GM21619 (cell line): ENCODE results near the gene TMEM18.

ENCODE experiments used
- ATAC-seq: cut with Tn5 transposase; IDR thresholded peaks from one replicate; pipeline ENCODE4 v1.9.1; 2021; ENCODE audit not compliant: unreplicated experiment

Gene TMEM18

DNA sequence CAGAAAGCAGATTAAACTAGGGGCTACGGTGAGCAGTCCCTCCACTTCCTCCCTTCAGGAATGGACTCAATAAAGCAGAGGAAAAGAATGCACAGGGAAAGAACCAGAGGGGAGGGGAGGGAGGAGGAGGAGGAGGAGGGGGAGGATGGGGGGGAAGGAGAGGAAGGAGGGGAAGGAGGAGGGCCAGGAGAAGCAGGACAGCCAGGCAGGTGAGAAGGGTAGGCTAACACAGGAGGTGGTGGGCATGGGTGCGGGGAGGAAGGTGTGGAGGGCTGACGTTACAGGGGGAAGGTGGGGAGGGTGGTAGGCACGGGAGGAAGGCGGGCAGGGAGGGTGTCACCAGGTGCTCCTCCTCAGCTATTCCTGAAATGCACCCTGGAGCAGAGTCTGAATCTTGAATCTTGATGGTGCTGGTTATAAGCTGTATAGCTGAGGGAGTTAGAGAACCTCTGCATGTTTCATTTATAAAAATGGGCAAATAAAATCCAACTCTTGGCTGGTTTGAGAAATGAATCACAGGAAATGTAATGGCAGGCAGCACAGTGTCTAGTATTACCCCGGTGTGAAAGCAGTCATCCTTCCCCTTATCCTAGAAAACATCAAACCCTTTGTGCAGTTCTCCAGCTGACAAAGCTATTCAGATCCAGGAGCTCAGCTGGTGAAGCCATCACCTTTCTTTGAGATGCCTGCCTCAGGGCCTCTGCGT, 3.4 kb downstream of the TMEM18 start:
- no peak for ATAC-seq

GRCh38 chr2:673016-673415, 4.2 kb downstream of the TMEM18 start:
- no peak for ATAC-seq

GRCh38 chr2:672606-672905, 4.7 kb downstream of the TMEM18 start:
- ATAC-seq, result no peak

DNA sequence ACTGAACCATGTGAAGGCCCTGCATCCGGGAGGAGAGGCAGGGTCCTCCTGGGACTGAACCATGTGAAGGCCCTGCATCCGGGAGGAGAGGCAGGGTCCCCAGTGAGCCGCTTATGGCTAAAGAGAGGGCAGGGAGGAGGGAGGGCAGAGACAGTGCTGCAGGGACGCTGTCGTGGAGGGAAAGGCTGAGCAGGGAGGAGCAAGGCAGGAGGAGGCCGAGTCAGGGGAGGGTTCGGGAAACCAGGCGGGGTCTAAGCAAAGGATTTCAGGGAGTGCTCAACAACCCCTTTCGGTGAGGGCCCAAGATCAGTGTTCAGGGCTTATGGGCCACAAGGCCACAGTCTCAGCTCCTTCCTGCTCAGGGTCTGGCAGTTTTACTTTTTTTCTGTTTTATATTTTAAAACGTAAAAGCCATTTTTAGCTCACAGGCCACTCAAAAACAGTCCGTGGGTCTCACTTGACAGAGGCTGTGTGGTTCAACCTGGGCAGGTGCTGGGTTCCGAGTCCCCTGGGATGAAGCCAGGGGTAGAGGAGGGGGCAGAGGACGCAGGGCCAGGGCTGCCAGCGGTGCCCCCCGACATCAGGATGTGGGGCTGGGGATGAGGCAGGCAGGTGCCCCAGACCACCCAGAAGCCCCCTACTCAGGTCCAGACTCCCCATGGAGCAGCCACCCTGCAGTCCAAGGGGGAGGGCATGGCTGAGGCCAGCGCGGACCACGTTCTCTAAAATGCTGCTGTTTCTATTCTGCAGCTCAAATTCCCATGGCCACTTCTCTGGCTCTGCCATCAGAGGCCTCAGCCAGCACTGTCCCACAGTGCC, 5.2 kb downstream of the TMEM18 start:
- ATAC-seq, result no peak

DNA sequence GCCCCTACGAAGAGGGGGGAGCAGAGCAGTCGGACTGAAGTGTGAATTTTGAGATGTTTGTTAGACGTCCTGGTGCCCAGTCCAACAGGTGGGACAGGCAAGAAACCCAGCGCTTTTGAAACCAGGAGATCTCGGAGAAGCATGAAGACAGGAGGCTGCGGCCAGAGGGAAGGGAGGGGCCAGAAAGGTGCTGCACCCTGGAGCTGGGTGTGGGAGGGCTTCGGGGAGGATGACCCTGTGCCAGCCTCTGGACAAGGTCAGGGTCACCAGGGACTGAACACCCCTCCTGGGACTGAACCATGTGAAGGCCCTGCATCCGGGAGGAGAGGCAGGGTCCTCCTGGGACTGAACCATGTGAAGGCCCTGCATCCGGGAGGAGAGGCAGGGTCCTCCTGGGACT, 6.1 kb downstream of the TMEM18 start:
- no peak for ATAC-seq

DNA sequence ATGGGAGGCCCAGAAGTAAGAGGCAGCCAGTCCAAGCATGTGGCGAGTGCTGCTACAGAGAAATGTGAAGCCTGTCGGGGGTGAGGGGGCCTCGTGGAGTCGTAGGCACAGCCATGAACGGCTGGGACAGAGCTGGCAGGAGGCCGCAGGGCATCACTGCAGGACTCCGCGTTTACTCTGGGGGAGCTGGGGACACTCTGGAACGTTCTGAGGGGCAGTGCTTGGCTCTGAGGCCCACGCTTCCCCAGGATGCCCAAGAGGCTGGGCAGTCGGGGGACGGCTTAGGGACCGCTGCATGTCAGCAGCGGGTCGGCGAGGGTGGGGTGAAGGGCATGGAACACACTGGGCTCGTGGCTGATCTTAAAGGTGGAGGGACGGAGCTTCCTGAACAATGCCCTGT, 6.6 kb downstream of the TMEM18 start:
- ATAC-seq, result no peak

- ATAC-seq, result no peak
Measured at GRCh38 chr2:669323-669722, 7.9 kb downstream of the TMEM18 start.

GRCh38 chr2:668000-668398, 9.2 kb downstream of the TMEM18 start:
- ATAC-seq, result no peak

GRCh38 chr2:667332-667999, 9.7 kb downstream of the TMEM18 start:
- ATAC-seq, result no peak

DNA sequence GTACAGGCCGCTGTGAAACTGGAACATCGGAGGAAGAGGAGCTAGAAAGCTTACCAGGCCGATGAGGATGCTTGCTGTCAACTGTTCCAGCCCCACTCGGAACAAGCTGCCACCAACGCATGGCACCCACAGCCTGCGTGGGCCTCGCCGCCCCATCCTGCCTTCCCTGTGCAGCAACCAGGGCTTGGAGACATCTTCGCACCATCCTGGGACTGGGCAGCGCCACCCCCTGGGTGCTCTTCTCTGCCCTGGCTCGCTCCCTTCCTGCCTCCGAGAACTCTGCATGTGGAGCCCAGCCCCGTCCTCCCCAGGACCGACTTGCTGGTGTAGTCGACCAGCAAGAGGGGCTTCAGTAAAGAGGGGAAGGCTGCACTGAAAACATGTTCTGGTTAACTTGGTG, 10.8 kb downstream of the TMEM18 start:
- ATAC-seq, result no peak

DNA sequence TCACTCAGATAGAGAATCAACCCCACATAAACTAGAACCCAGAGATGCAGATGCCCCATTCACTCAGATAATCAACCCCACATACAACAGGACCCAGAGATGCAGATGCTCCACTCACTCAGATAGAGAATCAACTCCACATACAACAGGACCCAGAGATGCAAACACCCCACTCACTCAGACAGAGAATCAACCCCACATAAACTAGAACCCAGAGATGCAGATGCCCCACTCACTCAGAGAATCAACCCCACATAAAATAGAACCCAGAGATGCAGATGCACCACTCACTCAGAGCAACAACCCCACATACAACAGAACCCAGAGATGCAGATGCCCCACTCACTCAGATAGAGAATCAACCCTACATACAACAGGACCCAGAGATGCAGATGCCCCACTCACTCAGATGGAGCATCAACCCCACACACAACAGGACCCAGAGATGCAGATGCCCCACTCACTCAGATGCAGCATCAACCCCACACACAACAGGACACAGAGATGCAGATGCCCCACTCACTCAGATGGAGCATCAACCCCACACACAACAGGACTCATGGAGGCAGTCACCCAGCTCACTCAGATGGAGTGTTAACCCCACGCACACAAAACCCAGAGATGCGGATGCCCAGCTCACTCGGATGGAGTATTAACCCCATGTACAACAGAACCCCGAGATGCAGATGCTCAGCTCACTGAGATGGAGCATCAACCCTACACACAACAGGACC, 11.7 kb downstream of the TMEM18 start:
- no peak for ATAC-seq

DNA sequence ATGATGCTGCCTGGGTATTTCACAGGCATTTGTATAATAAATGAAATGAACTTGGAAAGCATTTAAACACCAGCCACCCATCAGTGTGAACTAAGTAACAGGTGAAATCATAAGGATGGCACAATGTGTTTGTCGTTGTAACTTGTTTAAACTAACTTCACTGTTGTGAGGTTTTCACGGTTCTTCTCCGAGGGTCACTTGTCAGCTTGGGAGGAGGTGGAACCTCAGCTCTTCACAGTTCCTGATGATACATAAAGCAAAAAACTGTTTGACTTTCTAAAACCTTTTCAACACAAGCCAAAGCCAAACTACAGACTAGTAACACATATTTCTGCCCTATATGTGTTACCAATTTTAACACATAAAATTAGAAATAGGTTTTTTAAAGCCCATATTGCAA, 13.1 kb downstream of the TMEM18 start:
- ATAC-seq, result no peak

GRCh38 chr2:663221-663620, 14.0 kb downstream of the TMEM18 start:
- ATAC-seq, result no peak

DNA sequence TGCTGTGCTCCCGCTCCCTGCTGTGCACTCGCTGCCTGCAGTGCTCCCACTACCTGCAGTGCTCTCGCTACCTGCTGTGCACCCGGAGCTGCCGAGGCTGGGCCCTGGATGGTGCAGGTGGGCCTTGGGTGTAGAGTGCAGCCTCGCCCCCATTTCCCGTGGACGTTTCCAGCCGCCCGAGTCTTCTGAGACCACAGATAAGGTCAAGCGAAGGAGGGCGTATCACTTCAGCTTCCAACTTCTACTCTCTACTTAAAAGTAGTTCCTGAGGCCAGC, 15.9 kb downstream of the TMEM18 start:
- ATAC-seq, result no peak

- no peak for ATAC-seq
Measured at GRCh38 chr2:660586-661359, 16.4 kb downstream of the TMEM18 start.

- no peak for ATAC-seq
Measured at GRCh38 chr2:660029-660428, 17.2 kb downstream of the TMEM18 start.

GRCh38 chr2:658426-658825, 18.8 kb downstream of the TMEM18 start:
- no peak for ATAC-seq

GRCh38 chr2:657766-658165, 19.4 kb downstream of the TMEM18 start:
- no peak for ATAC-seq

- no peak for ATAC-seq
Measured at GRCh38 chr2:656676-657075, 20.5 kb downstream of the TMEM18 start.

- ATAC-seq, result no peak
Measured at GRCh38 chr2:655626-656025, 21.6 kb downstream of the TMEM18 start.

DNA sequence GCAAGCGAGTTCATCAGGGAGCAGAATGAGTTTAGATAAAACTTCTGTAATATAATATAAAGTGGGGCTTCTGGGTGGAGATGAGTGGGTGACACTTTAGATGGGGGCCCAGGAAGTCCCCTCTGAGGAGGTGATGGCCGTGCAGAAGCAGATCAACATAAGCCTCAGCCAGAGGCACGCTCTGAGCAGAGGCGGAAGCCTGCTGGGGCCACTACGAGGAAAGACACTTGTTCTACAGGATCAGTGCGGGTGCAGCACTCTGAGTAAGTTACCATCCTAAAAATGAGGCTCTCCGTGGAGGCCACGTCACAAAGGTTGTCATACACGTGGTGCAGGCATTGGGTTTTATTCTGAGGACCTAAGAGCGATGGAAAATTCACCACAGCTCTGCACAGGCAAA, 22.3 kb downstream of the TMEM18 start:
- no peak for ATAC-seq
